HG03066 (cell line): ENCODE data around the gene VSTM5.

Experiments used
- ATAC-seq: cut with Tn5 transposase; IDR thresholded peaks from one replicate; pipeline ENCODE4 v1.9.1; 2021; ENCODE audit warnings: low read depth; ENCODE audit not compliant: unreplicated experiment

The VSTM5 gene

DNA sequence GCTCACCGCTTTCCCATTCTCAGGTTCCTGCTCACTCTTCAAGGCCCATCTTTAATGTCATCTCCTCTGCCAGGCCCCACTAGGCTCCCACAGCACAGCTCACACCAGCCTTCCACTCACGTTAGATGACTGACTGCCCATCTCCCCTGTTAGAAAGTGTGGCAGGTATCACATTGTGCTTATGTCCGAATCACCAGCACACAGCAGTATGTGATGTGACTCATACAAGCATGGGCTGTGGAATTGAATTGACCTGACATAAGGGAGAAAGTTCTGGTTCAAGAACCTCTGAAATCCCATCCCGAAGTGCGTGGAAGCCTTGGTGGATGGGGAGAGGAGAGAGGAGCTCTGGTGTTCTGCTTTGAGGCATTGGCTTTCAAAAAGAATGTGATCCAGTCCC lies 6.5 kb downstream of the VSTM5 start:
- ATAC-seq = no peak

DNA sequence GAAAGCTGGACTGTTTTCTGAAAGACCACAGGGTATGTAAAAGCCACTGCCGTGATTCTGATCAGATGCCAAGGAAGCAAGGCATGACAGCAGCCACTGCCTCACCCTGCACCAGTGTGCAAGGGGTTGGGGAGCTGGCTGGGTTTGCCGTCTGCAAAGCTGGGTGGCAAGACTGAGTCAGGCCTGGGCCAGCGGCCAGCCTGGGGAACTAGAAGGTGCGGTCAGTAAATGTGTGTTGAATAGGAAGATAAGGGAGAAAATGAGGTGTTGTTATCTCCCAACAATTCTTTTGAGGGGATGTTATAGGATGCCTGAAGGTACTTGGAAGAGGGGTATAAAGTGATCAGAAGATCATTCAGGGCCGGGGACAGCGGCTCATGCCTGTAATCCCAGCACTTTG lies 8.0 kb downstream of the VSTM5 start:
- no peak for ATAC-seq

DNA sequence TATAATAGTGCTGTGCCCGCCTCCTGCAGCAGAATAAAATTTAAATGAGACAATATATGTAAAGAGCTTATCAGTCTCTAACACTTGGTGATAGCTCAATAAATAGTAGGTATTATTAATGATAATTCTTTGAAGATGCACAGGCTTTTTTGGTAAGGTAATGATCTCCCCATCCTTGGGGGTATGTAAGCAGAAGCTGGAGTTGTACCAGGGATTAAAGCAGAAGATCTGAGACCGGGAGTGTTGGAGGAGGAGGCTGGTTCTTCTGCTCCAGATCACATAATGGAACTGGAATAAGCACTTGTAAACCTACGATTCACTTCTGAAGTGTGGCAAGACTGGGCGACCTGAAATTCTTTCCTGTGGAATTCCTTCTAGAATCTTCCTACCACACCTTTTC lies 8.4 kb downstream of the VSTM5 start:
- ATAC-seq = no peak

DNA sequence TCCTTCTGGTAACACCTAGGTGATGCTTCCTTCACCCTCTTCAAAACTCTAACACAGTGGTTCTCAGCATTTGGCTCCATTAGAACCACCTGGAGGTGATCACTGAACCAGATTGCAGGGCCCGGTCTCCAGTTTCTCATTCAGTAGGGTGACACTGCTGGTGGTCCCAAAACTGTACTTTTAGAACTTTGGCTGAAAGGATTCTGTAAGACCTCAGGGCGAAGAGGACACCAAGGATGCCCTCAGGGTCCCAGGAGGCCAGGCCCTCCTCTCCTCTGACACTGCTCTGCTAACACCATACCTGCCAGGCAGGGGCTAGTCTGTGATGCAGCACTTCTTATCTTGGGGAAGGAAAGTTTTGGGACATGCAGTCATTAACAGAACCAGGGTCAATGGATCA lies 9.0 kb downstream of the VSTM5 start:
- no peak for ATAC-seq

DNA sequence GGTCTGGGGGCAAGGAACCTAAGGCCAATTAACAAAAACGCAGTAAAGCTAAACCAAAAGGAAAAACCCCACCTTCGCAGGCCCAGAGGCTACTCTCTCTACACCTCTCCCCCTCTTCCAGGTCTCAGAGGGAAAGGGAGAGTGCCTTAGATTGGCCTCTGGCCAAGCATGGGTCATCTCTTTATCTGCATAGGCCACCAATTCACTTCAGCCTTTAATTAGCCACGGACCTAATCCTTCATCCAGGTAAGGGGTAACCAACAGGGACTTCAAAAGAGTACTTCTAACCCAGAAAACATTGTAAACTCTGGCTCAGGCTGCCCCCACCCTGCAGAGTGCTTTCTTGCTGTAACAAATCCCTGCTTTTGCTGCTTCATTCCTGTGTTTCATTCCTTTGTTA lies 9.4 kb downstream of the VSTM5 start:
- no peak for ATAC-seq

DNA sequence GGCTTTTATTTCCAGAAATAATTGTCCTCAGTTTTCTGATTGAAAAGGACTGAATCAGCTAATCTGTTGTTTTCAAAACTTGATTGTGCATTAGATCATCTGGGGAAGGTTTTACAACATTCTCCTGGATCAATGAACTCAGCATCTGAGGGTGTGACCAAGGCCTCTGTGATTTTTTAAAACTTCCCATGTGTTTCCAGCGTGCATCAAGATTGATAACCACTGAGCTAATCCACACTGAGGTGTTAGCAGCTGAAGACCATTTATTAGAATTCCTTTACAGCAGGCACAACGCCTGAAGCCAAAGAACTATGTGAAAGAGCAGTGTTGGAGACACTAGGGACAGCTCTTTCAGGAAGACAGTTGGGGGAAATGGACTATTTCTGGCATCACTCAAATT lies 10.2 kb downstream of the VSTM5 start:
- ATAC-seq = no peak

DNA sequence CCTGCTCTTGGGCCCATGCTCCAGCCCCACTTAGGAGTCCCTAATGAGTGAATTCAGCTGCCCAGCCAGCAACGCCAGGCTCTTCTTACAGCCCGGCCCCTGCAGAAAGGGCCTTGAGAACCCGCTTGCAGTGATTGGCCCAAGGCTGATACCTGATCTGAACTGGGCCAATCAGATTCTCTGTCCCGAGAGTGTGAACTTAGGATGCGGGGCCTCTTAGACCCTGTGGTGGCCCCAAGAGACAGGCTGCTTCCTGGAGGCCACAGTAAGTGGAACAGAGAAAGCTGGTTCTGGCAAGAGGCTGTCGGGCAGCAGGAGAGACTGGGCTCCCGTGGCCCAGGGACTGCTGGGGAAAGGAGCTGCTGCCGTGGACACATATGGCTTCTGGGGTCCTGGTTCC lies 11.5 kb downstream of the VSTM5 start:
- ATAC-seq = no peak

DNA sequence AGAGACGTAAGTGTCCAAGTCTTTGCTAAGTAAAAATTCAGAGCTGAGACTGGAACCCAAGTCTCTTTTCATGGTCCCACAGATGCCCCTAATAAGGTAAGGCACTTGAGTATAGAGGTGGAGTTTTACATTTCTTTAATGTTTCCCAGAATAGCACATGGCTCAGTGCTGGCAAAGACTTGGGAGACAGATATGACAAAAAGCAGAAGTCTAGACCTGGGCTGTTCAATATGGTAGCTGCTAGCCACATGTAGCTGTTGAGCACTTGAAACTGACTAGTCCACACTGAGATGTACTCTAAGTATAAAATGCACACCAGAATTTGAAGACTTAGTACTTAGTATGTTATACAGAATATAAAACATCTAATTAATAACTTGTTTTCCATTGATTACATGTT lies 17.6 kb downstream of the VSTM5 start:
- no peak for ATAC-seq

DNA sequence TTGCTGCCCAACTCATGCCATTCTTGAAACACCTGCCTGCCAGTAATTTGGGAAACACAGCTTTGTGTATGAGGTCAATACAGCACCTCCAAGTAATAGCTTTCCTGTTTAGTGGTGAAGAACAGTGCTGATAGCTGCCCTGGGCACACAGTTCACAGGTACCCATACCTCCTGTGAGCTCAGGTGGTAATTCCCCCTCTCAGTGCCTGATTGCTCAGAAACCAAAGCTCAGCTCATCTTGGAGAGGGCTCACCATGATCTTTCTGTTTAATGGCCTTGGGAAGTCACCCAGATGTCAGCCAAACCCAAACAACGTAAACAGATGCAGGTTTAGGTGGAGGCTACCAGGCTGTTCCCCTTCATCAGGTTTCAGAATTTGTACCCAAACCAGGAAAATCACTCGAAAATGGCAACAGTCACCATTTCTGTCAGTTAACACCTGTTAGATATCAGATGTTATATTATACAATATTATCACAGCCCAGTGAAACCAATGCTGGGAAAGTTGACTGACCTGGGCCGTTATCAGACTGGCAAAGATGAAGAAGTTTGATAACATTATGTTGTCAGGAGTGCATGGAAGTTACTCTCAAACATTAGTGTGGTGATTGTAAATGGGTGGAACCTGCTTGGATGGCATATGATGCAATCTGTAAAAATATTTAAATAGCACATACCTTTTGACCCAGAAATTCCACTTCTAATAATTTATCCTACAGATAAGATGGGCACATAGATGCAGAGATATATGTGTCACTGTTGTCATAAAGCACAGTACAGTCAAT lies 18.9 kb downstream of the VSTM5 start:
- no peak for ATAC-seq

DNA sequence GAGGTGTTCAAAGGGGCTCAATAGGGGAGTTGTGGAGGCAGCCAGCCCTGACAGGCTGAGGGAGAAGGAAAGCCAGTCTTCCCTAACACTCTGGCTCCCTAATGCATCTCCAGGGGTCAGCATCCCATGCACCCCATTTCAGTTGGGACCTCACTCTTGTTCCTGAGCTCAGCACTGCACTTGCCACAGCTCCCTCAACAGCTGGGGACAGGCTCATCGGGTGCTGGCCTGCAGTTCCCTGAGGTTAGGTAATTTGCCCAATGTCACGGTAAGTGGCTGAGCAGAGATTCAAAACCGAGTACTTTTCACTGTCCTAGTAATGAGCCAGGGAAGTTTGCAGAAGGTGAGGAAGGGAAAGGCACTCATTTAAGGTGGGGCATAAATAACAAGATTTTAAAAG lies 20.8 kb downstream of the VSTM5 start:
- ATAC-seq = no peak

DNA sequence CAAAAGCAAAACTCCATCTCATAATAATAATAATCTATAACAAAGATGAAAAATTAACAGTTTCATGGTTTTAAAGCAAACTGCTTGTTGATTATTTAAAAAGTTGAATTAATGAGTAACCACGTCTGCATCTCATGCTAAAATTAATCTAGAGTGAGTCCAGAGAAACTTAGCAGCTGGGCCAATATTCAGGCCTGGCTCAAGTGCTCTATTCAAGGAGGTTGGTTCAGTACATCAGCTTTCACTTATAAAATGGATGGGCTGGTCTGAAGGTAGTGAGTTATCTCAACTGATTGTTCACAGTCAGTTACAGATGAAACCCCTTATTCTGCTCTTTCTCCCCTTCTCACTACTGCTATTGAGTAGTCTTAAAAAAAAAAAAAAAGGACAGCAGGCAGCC lies 23.1 kb downstream of the VSTM5 start:
- no peak for ATAC-seq

DNA sequence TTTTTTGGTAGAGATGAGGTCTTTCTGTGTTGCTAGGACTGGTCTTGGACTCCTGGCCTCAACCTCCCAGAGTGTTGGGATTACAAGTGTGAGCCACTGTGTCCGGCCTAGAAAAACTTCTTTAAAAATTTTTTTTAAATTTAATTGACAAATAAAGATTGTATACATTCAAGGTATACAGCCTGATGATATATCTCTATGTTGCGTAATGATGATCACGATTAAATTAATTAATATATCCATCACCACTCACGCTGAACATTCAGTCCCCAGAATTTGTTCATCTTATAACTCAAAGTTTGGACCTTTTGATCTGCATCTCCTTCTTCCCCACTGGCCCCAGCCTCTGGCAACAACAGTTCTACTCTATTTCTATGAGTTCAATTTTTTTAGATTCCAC lies 27.2 kb downstream of the VSTM5 start:
- ATAC-seq = no peak

DNA sequence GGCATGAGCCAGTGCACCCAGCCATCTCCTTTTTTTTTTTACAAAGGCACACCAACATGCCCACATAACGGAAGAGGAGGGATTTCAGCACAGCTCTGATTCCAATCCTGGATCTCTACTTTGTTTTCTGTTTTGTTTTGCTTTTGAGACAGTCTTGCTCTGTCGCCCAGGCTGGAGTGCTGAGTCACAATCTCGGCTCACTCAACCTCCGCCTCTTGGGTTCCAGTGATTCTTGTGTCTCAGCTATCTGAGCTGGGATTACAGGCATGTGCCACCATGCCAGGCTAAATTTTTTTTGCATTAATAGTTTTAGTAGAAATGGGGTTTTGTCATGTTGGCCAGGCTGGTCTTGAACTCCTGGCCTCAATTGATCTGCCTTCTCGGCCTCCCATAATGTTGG lies 28.1 kb downstream of the VSTM5 start:
- no peak for ATAC-seq

DNA sequence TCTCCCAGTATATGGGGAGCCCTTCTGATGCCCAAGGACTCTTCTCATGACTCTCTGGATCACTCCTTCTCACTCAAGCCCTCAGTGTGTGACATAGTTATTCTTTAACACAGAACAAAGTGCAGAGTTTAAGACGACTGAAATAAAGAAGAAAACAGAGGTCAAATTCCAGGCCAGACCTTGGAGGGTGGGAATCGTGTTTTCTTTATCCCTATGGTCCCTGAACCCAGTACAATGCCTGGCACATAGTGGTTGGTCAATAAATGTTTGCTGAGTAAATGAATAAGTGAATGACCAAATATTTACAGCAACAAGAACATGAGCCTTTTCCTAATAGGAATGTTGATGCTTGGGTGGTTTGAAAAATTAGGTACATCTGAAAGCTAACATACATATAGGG lies 28.8 kb downstream of the VSTM5 start:
- ATAC-seq = no peak

DNA sequence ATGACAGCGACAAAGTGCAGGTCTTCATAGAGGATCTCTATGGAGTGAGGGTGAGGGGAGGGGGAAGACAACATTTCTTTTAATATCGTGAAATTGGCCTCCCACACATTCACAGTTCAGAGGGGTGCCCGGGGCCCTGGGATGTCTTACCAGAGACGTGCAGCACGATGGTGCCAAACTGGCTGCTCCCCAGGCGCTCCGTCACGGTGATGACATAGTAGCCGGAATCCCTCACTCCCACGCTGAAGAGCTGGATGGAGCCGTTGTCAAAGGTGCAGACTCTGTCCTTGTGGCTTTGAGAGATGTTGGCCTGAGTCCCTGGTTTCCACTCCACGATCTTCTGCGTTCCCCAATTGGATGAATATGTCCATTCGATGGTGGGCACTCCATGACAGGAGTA lies 29.6 kb downstream of the VSTM5 start:
- ATAC-seq = no peak

DNA sequence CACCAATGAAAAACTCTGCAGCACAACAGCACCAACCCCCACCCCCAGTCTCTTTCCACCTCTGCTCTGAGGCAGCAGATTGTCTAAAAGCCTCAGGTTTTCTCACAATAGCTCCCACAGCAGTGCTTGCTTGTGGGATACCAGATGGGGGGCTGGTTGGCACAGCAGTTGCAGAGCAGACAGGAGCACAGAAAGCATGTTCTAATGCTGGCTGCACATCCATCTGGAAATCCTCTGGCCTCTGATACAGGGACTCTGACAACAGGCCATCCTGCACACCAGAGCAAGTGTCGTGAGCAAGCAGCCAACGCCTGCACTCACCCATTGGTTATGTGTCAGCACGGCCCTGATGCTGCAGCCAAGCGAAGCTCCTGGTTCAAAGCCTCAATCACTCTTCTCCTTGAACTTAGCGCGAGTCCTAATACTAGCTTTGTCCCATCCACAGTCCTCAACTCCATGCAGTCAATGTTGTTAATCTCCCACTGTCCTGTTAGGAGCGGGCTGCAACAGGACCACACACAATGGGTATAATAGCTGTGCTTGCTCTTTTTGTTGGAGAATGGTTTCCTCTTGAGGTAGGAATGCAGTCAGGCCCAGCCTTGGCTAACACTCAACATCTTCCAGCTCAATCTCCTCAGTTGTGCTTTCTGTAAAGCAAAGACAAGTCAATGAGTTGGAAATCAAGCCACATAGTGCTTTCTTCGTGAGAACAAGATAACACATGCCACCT lies 30.3 kb downstream of the VSTM5 start:
- no peak for ATAC-seq

DNA sequence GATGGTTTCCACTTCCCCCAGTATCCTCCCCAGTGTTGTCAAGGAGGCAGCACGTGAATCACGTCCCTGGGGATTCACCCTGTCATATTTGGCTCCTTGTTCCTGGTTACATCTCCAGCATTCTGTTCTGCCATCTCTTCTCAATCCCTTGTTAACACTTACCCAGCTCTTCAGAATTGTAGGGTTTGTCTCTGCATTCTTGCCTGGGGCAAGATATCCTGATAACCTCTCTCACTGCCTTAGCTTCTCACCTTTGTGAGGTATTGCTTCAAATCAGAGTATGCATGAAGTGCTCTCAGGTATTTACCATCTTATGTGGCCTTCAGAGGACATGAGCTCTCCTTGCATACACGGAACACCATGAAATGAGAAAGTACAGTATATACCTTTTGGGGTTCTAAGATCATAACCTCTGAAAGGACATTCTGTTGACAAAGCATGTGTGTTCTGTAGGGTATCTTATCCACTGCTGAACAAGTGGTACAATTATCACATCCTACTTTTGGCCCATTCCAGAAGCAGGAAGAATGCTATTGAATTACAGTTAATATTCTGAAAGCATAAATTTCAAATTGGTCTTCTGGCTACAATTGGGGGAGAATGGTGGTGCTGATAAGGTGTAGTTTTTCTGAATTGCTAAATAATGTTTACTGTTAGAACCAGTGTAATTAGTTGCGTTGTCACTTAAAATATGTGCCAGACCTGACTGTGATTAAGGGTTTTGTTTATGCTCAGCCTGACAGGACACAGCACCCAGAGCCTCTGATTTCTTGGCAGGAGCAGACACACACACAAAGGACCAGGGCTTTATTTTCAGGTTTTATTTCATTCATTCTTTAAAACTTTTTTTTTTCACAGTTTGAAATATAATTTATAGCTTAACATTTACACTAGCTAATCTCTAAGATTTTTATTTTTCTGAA lies 32.7 kb downstream of the VSTM5 start:
- no peak for ATAC-seq

DNA sequence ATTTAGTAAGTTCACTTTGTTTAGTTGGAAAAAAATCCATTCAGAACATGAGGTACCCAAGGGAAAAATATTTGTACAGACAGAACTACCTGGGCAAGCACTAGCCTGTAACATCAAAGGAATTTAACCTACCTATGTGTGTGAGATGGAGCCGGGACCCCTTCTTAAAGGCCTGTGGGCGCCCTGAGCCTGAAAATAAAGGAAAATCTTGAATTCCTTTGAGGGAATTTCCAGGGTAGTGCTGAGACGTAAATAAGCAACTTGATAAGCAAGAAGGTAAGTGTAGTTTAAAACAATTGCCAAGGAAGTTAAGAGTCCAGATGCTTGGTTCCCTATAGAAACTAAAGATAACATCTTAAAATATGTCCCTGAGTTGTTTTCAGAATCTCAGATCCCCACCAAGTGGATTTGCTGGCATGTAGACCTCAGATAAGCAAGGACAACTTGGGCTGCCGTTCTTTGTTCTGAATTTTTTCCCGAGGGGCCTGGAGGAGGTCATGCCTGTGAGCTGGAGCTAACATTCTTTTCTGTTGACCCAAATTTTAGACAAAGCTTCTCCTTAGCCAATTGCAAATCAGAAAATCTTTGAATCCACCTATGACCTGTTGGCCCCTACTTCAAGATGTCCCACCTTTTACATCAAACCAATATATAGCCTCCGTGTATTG lies 35.3 kb downstream of the VSTM5 start:
- ATAC-seq = no peak

DNA sequence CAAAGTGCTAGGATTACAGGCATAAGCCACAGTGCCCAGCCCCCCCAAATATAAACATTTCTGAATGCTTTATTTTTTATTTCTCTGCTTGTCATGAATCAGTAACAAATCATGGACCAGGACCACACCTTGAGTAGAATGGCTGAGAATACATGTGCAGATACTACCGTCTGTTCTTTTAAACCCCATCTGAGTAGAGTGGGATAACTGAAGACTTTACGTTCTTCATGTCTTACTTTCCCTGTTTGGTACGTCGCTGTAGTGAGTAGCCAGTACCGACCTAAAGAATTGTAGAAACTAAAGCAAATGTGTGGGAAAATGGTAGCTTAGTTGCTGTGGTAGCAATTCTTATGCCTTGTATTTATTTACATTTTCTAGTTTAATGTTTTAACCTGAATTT lies 36.4 kb downstream of the VSTM5 start:
- no peak for ATAC-seq

DNA sequence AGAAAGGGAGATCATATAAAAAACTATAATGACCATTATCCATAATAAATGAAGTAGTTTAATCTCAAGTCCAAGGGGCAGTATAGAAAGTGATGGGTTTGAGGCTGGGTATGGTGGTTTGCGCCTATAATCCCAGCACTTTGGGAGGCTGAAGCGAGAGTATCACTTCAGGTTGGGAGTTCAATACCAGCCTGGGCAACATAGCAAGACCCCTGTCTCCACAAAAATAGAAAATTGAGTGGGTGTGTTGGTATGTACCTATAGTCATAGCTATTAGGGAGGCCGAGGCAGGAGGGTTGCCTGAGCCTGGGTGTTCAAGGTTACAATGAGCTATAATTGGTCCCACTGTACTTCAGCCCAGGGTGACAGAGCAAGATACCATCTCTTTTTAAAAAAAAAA lies 42.4 kb downstream of the VSTM5 start:
- no peak for ATAC-seq

DNA sequence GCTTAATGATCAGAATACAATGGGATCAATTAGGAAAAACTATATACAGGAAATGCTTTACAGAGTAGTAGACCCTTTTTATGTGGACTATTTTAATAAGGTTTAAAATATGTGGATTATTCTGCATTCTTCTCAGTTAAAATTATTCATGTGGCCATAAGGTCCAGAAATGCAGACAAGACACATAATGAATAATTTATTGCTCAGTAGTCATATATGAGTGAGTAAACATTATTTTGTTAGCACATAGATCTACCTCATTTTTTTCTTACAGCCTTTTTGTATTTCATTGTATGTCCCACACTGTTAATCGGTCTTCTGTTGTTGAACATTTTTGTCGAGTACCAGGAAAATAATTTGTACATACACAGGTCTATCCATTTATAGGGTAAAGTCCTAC lies 45.5 kb downstream of the VSTM5 start:
- ATAC-seq = no peak
